GM21360 (cell line): ENCODE data around the gene PSMA5.
A peak's percentile ranks its signal among the peaks of the same experiment; 100 is the strongest.
"Not testable (repeated sequence)": the region's sequence is repeated elsewhere in the genome, so short reads cannot be mapped to it uniquely, and the experiment has no call there.

Source experiments
- ATAC-seq: cut with Tn5 transposase; IDR thresholded peaks from one replicate; pipeline ENCODE4 v1.9.1; 2021; ENCODE audit warnings: mild to moderate bottlenecking, moderate library complexity; ENCODE audit not compliant: unreplicated experiment

Gene PSMA5

DNA sequence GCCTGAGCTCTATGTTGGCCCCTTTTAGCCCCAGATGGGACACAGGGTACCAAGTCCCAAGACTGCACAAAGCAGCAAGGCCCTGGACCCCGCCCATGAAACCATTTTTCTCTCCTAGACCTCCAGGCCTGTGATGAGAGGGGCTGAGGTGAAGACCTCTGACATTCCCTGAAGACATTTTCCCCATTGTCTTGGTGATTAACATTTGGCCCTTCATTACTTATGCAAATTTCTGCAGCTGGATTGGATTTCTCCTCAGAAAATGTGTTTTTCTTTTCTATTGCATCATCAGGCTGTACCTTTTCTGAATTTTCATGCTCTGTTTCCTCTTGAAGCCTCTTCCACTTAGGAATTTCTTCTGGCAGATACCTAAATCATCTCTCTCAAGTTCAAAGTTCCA lies 8.2 kb upstream of the PSMA5 start:
- no peak for ATAC-seq

DNA sequence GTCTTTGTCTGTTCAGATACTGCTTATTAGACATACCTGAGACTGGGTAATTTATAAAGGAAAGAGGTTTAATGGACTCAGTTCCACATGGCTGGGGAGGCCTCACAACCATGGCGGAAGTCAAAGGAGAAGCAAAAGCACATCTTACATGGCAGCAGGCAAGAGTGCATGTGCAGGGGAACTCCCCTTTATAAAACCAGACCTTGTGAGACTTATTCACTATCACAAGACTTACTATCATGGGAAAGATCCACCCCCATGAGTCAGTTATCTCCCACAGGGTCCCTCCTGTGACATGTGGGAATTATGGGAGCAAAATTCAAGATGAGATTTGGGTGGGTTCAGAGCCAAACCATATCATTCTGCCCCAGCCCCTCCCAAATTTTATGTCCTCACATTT lies 7.1 kb upstream of the PSMA5 start:
- no peak for ATAC-seq

DNA sequence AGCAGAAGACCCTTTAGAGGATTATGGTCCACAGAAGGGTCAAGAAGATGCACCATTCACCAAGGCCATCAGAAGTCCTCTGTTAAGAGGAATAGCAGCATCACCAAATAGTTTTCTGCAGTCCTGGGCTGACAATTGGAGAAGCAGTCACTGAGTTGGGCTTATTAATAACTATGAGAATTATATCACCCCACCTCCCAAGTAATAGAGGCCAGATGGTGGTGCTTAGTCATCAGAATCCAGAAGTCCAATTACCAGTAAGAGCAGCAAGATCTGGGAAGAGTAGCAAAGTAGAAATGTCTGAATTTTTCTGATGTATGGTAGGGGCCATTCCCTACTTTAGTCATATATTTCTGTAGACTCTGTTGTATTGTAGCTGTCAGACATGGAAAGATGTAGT lies 6.1 kb upstream of the PSMA5 start:
- no peak for ATAC-seq

DNA sequence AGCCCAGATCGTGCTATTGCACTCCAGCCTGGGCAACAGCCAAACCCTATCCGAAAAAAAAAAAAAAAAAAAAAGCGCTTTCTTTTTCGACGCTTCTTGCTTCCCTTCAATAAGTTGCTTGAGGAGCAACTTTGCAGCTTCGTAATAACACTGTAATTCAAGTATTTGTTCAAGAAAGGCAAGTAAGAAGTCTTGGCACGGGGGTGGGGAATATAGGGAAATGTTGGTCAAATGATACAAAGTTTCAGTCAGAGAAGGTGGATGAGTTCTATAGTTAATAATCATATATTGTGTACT lies 871 bp upstream of the PSMA5 start:
- no peak for ATAC-seq

DNA sequence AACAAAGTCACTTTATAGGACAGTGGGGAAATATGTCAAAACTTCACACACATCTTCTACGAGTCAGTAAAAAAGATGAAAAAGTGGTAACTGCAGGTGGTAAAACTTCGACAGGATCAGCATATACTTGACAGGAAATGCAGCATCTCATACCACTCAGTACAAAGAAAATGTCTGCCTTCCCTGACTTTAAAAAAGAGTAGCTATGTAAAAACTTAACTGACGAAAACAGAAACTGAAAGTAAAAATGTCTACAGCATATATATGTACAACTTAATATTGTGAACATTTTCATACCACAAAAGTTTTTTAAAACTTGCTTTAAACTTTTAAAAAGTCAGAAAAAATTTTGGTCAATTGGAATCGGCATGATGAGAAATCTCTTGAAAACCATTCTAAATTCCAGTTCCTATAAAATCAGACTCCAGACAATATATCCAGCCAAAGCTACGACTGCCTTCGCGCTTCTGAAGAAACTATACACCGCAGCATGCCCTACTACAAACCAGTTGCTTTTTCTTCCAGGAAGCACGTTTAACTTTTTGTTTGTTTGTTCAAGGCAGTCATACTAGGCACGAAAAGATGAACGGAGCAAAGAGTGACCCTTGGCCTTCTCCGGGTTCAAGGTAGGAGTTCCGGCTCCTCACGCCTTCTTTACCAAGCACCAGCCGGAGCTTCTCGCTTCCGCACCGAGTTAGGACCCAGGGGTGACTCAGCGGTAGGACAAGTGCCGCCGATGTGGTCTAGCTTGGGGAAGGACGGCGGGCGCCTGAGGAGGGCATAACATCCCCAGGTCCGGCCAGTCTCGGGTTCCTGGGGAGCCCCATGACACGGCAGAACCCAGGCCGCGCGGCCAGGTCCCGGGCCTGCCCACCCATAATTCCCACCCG lies 612 bp downstream of the PSMA5 start:
- ATAC-seq = peak; percentile 28

DNA sequence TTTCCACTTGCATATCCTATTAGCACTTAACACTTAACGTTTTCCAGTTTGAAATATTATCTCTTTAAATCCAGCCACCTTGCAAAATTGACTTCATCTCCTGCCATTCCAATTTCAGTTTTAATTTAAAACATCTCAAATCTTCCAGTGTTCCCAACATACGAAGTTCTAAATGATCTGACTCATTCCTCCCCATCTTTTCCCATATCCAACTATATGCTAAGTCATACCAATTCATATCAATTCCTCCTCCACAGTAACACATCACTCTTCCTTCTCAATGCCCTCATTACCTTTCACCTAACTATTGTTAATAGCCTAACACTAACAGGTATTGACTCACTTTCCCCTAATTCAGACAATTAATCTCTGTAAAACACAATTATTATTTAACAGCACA lies 2.8 kb downstream of the PSMA5 start:
- ATAC-seq = no peak

DNA sequence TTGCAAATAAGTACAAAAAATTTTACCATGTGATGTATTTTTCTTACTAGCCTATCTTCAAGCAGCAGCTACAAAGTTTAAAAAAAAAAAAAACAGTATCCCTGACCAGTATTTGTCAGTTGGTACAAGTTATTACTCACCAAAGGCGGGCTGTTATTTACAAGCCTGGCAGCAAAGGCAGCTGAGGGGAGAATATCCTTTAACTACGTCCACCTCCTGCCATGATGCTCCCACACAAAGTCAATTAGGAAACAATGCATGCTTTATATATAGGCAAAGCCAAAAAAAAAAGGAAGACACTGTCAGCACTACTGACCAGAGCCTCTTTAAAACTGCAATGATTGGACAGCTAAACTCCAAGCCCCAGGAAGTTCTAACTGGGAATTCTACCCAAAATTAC lies 13.7 kb downstream of the PSMA5 start:
- no peak for ATAC-seq

DNA sequence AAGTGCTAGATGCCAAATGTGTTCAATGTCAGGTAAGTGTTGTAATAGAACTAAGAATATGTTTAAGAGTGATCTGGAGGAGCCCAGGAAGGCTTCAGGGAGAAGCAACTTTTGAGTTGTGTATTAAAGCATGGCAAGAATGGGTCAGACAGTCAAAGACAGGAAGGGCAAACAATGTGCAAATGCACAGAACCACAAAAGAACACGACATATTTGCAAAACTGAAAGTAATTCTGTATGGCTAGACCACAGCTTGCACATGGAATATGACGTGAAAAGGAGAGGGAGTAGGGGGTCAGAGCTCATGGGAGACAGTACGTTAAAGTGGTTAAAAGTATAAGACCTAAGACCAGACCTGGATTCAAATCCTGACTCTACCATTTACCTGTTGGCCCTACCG lies 21.4 kb downstream of the PSMA5 start:
- ATAC-seq = no peak

DNA sequence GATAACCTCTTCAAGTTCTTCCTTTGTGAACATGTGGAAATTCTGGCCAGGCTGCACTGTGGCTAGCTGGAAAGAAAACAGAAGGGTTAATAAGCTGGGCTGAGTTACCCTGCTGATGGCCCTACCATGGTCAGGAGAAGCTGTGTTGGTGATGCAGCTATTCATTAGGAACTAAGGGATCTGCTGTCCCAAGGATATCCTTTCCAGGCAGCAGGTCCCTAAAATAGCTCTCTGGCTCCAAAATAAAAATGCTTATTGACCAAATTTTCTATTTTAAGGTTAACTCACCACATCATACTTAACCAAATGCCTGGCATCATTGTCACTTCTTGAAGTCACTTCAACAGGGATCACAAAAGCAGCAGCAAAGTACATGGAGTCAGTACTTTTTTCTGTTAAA lies 24.2 kb downstream of the PSMA5 start:
- no peak for ATAC-seq

DNA sequence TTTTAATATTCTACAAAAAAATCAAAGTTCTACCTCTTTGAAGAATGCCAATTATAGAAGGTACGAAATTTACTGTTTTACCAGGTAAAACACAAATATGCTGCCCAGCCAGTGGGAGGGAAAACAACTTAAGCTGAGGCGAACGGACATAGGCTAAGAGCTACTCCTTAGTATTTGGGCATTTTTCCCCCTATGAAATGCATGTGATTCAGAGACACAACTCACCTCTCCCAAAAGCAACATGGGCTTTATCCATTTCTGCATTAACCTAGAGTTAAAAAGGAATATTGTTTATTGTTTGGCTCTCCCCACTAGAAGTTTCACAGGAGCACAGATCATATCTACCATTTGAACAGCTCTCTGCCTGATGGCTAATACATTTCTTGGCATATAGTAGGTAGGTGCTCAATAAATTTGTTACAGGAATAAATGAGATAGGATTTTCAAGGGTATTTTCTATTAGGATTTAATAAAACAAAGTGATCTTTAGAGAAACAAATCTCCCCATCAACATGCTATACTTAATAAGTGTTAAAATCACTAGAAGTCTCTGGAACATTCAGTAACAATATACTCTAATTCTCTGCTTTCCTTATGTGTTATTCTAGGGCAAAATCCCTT lies 26.1 kb downstream of the PSMA5 start:
- no peak for ATAC-seq

DNA sequence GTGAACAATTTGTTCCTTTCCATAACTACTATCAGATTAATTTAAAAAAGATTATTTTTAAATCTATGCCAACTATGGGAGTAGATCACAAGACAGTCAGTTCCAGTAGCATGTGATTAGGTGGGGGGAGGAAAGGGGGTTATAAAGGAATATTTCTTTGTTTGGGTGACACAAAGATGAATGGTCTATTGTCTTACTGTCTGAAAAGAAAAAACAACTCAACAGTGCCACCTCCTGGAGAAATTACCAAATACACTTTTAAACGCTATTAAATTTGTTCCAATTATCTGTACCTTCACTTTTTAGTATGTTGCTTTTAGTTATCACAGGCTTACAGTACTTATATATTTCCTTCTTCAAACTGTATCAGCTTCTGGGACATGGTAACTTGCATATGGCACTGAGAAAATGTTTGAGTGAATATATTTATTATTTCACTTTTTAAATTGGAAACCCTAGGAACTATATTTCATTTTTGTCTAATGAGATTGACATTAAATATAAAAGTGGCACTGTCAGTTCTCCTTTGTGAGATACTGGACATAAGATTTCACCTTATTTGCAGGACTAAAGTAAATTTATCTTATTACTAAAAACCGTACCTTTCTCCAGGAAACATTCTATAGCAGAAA lies 26.8 kb downstream of the PSMA5 start:
- ATAC-seq = no peak

DNA sequence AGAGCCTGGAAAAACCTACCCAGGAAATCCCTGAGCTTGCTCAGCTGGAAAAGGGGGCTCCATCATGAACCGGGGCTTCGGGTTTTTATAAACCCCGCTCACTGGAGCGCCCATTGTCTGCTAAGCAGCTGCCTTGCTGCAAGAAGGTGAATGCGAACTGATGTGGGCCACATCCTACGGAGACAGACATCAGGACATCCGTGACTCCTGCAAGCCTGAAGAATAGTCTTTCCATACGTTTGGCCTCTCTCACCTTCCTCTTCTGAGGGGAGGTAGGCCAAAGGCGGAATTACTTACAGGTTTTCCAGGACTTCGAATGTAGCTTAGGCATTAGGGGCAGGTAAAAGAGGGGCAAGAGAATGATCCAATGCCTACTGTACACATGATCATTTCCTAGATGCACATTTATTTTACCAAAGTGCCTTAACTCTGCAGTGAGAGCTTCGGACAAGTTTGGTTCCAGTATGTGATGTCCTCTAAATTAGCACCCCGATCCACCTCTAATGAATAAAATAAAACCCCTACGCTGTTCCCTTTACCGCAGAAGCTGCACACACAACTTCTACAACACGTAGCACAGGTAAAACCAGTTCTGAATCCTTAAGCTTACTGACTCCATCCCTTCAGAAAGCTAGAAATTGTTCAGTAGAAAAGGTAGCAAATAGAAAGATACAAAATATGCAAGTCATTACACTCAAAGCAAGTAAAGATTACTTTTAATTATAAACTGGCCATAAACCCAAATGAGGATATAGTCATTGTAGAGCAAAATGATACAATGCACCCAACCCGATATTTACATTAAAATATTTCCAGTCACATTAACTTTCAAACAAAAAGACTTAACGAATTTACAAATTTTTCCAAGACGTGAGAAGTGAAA lies 27.7 kb downstream of the PSMA5 start:
- ATAC-seq = no peak

DNA sequence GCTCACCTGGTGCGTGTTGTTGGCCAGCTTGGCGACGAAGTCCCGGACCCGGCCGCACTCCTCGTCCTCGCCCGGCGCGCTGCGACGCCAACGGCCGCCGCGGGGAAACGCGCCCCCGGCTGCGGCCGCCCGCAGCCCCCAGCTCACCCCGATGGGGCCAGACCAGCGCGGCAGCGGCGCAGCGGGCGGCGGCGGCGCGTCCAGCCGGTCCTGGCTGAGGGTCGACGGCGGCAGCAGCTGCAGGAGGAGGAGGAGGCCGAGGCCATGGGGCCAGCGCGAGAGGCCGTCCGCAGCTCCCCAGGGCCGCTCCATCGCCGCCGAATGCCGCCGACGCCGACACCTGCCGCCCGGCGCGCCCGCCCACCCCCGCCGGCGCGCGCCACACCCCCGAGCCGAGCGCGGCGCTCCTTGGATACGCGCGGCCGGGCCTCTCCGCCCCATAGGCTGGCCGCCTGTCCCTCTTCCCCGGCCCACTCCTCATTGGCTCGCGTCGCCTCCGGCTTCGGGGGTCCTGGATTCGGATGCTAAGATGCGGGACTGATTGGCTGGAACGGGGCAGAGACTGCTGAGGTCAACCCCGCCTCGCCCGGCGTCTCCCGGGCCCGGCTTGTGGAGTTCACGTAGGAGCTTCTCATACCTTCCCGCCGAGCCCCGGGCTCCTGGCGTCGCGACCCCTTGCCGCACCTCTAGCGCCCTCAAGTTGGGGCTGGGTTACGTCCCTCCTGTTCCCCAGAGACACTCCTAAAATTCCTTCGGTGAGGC lies 28.5 kb downstream of the PSMA5 start, which contains the start of gene SORT1:
SORT1 (minus strand) TSS at position 338 of the 762 bp plus-strand sequence; CDS start at position 312, 26 bp downstream.
- ATAC-seq = peak; percentile 75

DNA sequence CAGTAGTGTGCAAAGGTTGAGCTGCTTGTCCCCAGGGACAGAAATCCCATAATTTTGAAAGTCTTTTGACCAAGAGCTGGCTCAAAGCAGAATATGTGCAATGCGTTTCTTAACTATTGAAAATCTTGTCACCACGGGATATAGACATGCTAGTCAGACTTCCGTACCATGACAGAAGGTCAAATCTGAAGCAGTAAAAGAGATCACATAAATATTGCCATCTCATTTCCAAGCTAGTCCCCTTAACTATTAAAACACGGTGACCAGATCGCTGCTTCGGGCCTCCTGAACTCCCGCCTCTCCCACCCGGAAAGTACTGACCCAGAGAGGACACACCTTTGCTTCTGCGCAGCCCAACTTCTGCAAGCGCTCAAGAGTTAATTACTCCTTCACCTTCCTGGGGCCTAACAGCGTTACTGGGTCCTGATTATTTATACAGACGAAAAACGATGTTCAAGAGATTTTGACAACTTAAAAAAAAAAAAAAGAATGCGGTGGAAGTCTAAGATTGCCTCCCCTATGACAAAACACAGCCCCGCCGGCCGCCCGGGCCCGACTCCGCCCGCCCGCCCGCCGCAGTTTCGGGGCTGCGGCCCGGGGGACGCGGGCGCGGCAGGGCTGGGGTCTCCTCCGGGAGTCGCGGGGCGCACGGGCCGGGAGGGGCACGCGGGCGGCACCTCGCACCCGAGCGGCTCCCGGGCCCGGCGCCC lies 29.2 kb downstream of the PSMA5 start:
- no peak for ATAC-seq

DNA sequence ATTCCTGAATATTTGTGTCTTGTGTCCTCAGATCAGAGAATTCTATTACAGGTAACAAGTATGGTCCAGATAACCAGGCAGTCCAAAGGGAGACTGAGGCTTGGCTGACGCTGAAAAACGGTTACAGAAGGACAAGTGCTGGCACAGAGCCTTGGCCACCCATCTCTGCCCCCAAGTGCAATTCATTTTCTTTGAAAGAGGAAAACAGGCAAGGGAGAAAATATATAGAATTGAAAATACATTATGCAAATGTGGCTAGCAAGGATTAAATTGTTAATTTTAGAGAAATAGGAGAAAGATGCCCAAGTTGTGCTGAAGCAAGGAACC lies 29.8 kb downstream of the PSMA5 start:
- no peak for ATAC-seq

DNA sequence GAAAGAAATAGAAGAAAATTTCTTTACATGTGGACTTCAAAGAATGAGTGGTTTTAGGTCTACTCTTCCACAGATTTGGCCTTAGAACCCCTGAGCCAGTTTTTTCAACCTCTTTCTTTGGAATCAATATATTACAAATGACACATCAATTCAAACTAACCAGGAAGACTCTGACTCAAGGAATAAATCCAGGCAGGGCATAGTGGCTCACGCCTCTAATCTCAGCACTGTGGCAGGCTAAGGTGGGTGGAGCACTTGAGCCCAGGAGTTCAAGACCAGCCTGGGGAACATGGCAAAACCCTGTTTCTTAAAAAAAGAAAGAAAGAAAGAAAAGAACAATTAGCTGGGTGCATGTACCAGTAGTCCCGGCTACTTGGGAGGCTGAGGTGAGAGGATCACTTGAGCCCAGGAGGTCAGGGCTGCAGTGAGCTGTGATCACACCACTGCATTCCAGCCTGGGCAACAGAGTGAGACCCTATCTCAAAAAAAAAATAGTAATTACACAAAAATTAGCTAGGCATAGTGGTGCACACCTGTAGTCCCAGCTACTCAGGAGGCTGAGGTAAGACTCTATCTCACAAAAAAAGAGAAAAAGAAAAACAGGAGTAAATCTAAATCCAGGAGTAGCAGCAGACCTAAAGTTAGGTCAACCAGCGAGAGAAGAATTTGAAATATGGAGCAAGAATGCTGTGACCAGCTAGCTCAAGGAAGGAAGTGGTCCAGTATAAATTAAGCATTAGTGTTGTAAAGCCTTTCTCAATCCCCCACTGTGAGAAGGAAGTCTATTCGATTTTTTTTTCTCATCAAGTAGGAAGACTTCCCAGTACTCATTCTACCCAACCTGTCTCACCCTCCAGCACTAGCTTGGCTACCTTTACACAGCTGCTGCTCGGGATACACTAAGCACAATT lies 30.4 kb downstream of the PSMA5 start:
- ATAC-seq = no peak

DNA sequence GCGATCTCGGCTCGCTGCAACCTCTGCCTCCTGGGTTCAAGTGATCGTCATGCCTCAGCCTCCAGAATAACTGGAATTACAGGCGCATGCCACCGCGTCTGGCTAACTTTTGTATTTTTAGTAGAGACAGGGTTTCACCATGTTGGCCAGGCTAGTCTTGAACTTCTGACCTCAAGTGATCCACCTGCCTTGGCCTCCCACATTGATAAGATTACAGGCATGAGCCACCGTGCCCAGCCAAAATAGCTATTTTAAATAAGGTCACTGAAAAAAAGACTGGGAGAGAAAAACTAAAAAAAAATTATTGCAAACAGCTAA lies 31.0 kb downstream of the PSMA5 start:
- ATAC-seq = not testable (repeated sequence)

DNA sequence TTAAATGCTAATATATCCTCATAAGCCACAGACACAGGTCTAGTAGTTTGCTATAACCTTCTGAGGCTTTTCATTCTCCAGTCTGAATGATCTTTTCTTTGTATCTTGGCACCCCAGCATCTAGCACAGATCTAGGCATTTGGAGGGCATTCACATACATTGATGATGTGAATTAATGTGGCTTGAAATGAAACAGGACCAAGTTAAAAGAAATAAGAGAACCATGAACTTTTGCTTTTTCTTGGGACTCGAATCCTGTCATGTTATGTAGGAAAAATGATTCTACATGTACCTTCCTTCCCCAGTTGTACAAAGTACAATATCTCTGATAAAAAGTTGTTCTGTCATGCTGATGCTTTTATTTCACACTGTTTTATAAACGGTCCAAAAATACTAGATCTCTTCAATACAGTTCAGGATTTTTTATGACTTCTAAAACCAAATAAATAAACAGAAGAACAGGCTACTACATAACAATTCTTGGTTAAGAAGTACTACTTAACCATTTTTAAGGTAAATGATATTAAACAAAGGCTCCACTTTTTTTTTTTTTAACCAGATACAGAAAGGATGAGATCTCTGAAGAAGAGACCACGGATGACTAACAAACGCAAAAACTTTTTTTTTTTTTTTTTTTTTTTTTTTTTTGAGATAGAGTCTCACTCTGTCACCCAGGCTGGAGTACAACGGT lies 31.5 kb downstream of the PSMA5 start:
- no peak for ATAC-seq
